HepG2 (cell line): Measurements from ENCODE around the gene NUTF2. TPM values are rescaled to one million over a fixed set of nuclear protein-coding genes. Genes with fewer than 3 reads are reported as not detected.
A peak's percentile ranks its signal among the peaks of the same experiment; 100 is the strongest.

ENCODE experiments used
- AKAP8 ChIP-seq: sonication (generic); formaldehyde crosslinking; IDR thresholded peaks from 2 replicates; pipeline ENCODE4 v1.5.1; 2020; ENCODE audit warnings: mild to moderate bottlenecking, missing genetic modification reagents
- CCAR2 ChIP-seq: fragments of 200-400 bp; formaldehyde crosslinking; optimal IDR thresholded peaks from 2 replicates; pipeline ENCODE3; 2018; ENCODE audit warnings: low read depth, mild to moderate bottlenecking, low read length, moderate library complexity
- FOXA1 ChIP-seq, 2 experiments: fragments of 450-650 bp in 1 of 2; sonication (generic) in 1 of 2; formaldehyde crosslinking in 1 of 2; IDR thresholded peaks; 2 replicates each; pipeline versions ENCODE4 v1.4.0 to v1.6.1; 2016 to 2020; ENCODE audit warnings: missing genetic modification reagents in 1 of 2
- MLLT10 ChIP-seq: sonication (generic); formaldehyde crosslinking; IDR thresholded peaks from 2 replicates; pipeline ENCODE4 v1.4.0; 2020; ENCODE audit warnings: missing genetic modification reagents
- NKX3-1 ChIP-seq: sonication (generic); formaldehyde crosslinking; IDR thresholded peaks from 2 replicates; pipeline ENCODE4 v1.5.0; 2020; ENCODE audit warnings: missing genetic modification reagents
- NRL ChIP-seq: sonication (generic); formaldehyde crosslinking; IDR thresholded peaks from 2 replicates; pipeline ENCODE4 v1.5.0; 2020; ENCODE audit warnings: missing genetic modification reagents, mild to moderate bottlenecking, moderate library complexity, borderline replicate concordance
- RERE ChIP-seq: IDR thresholded peaks from 2 replicates; pipeline ENCODE4 v1.6.1; 2016; ENCODE audit warnings: low read depth, missing genetic modification reagents, missing compliant biosample characterization
- SATB2 ChIP-seq: sonication (generic); formaldehyde crosslinking; IDR thresholded peaks from 2 replicates; pipeline ENCODE4 v1.5.0; 2020; ENCODE audit warnings: missing genetic modification reagents
- SOX5 ChIP-seq: IDR thresholded peaks from 2 replicates; pipeline ENCODE4 v1.6.1; 2016; ENCODE audit warnings: borderline replicate concordance
- SRSF4 ChIP-seq: fragments of 200-400 bp; formaldehyde crosslinking; IDR thresholded peaks from one replicate; pipeline ENCODE4 v1.6.1; 2018; ENCODE audit warnings: mild to moderate bottlenecking, low read depth, low read length, moderate library complexity; ENCODE audit not compliant: poor library complexity, severe bottlenecking
- TARDBP ChIP-seq: sonication (generic); formaldehyde crosslinking; IDR thresholded peaks from 2 replicates; pipeline ENCODE4 v1.8.0; 2022; ENCODE audit warnings: mild to moderate bottlenecking, missing genetic modification reagents
- TFDP2 ChIP-seq: sonication (generic); formaldehyde crosslinking; IDR thresholded peaks from 2 replicates; pipeline ENCODE4 v1.4.0; 2020; ENCODE audit warnings: missing genetic modification reagents
- YEATS4 ChIP-seq: sonication (generic); formaldehyde crosslinking; IDR thresholded peaks from 2 replicates; pipeline ENCODE4 v1.4.0; 2020; ENCODE audit warnings: missing genetic modification reagents, borderline replicate concordance
- ZKSCAN8 ChIP-seq: IDR thresholded peaks from 2 replicates; pipeline ENCODE4 v1.6.1; 2016; ENCODE audit warnings: borderline replicate concordance, missing genetic modification reagents, missing compliant biosample characterization
- ZNF143 ChIP-seq: sonication (generic); formaldehyde crosslinking; IDR thresholded peaks from 2 replicates; pipeline ENCODE4 v1.4.0; 2020; ENCODE audit warnings: missing genetic modification reagents
- ZNF263 ChIP-seq: sonication (generic); formaldehyde crosslinking; IDR thresholded peaks from 2 replicates; pipeline ENCODE4 v1.4.0; 2020; ENCODE audit warnings: missing genetic modification reagents
- ZNF317 ChIP-seq: sonication (generic); formaldehyde crosslinking; IDR thresholded peaks from 2 replicates; pipeline ENCODE4 v1.5.0; 2020; ENCODE audit warnings: mild to moderate bottlenecking, missing genetic modification reagents
- ZNF432 ChIP-seq: sonication (generic); formaldehyde crosslinking; IDR thresholded peaks from 2 replicates; pipeline ENCODE4 v1.5.0; 2020; ENCODE audit warnings: missing genetic modification reagents, mild to moderate bottlenecking, borderline replicate concordance
- ZNF768 ChIP-seq: sonication (generic); formaldehyde crosslinking; IDR thresholded peaks from 2 replicates; pipeline ENCODE4 v1.4.0; 2020; ENCODE audit warnings: missing genetic modification reagents
- ZSCAN29 ChIP-seq: sonication (generic); formaldehyde crosslinking; conservative IDR thresholded peaks from 2 replicates; pipeline ENCODE4 v1.4.0; 2020; ENCODE audit warnings: mild to moderate bottlenecking, missing genetic modification reagents
- polyA plus RNA-seq, 8 experiments: library from polyadenylated mRNA; depleted of rRNA in 3 of 8; stranded (reverse) in 7 of 8; unstranded in 1 of 8; fragments of >200 nt; fragmentation: Illumina TruSeq in 4 of 8; extraction: Trizol in 4 of 8; gene quantifications; 2 replicates each; pipeline versions ENCODE4 v1.2.1 to v1.2.3, GENCODE V29; 2011 to 2016; ENCODE audit warnings: low read depth in 4 of 8, missing spikeins in 1 of 8, mixed read lengths in 1 of 8; ENCODE audit not compliant: insufficient read depth in 1 of 8
- total RNA-seq, 5 experiments: library from RNA; depleted of rRNA; stranded (reverse); fragments of >200 nt; fragmentation: Illumina TruSeq; extraction: Trizol; gene quantifications; 2 replicates each; pipeline ENCODE4 v1.2.3, GENCODE V29; 2016; ENCODE audit warnings: low read depth in 1 of 5
- TF ChIP-seq, protein P1 (sequence below): sonication (generic); formaldehyde crosslinking; IDR thresholded peaks from 2 replicates; pipeline ENCODE4 v1.4.0; 2020; ENCODE audit warnings: missing genetic modification reagents
- TF ChIP-seq, protein P2 (sequence below): sonication (generic); formaldehyde crosslinking; conservative IDR thresholded peaks from 2 replicates; pipeline ENCODE4 v1.5.0; 2020; ENCODE audit warnings: missing genetic modification reagents

Gene NUTF2
- total and polyA plus RNA-seq, 2 of the 13 experiments (the other 11 are each of a cell fraction or from before 2014, with no cell fraction given), result 168 to 214 TPM

DNA sequence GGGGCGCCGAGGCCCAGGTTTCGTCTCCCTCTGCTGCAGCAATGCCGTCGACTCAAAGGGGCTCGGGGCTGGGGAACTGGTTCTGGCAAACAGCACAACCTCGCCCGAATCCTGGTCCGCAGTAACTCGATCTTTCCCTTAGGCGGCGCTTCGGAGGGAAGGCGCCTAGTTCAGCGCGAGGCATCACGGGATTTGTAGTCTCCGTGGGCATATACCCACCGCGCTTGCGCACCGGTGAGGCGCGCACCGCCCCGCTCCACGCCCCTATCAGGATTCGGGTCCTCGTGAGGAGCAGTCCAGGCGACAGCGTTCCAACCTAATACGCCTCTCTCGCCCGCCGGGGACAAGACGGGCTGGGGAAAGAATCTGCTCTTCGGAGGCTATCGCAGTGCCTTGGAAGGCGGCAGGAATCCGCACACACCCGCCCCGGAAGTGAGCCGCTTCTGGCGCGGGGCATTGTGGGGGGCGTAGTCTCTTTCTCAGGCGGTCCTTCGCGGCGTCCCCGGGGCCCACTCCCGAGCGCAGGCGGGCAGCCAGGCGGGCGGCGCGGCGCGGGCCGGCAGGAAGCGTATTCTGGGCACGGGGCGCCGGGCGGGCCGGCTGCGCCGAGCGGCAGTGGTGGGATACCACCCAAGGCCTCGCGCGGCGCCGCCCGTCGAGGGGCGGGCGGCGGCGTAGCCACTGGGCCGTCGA, 4.8 kb upstream of the NUTF2 start, which contains the start of gene THAP11 (continued):
- TF ChIP-seq RERE (CRISPR knock-in tag) (no peak), ZNF317 (CRISPR knock-in tag) (no peak), NKX3-1 (CRISPR knock-in tag) (peak; percentile 75; the same call in 1 of the 2 replicates), ZNF263 (CRISPR knock-in tag) (peak; percentile 24; the same call in 1 of the 2 replicates), YEATS4 (peak; percentile 53; the same call in 1 of the 2 replicates), ZNF768 (no peak), MLLT10 (no peak), SRSF4 (no peak), CCAR2 (no peak), ZNF143 (CRISPR knock-in tag) (peak; percentile 93), TARDBP (CRISPR knock-in tag) (peak; percentile 88), SATB2 (CRISPR knock-in tag) (no peak), SOX5 (CRISPR knock-in tag) (peak; percentile 23; the same call in 1 of the 2 replicates), ZNF432 (CRISPR knock-in tag) (no peak), ZKSCAN8 (CRISPR knock-in tag) (0 out of 2 replicates have a peak, but pooled peaks have one; percentile 53), TFDP2 (CRISPR knock-in tag) (peak; percentile 95), FOXA1 (IDR thresholded peaks at IDR 0.05) (no peak), FOXA1 (CRISPR knock-in tag; IDR thresholded peaks at IDR 0.05) (0 out of 2 replicates have a peak, but pooled peaks have one; percentile 17), ZSCAN29 (no peak), AKAP8 (CRISPR knock-in tag) (no peak), NRL (CRISPR knock-in tag) (peak; percentile 57; the same call in 1 of the 2 replicates)
- TF ChIP-seq, protein P1, sequence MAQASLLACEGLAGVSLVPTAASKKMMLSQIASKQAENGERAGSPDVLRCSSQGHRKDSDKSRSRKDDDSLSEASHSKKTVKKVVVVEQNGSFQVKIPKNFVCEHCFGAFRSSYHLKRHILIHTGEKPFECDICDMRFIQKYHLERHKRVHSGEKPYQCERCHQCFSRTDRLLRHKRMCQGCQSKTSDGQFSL (CRISPR knock-in tag), result no peak
- TF ChIP-seq, protein P2, sequence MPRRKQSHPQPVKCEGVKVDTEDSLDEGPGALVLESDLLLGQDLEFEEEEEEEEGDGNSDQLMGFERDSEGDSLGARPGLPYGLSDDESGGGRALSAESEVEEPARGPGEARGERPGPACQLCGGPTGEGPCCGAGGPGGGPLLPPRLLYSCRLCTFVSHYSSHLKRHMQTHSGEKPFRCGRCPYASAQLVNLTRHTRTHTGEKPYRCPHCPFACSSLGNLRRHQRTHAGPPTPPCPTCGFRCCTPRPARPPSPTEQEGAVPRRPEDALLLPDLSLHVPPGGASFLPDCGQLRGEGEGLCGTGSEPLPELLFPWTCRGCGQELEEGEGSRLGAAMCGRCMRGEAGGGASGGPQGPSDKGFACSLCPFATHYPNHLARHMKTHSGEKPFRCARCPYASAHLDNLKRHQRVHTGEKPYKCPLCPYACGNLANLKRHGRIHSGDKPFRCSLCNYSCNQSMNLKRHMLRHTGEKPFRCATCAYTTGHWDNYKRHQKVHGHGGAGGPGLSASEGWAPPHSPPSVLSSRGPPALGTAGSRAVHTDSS (CRISPR knock-in tag), result no peak
